ENCODE measurements around the gene PRKD2. TPM values are rescaled to one million over a fixed set of nuclear protein-coding genes. Genes with fewer than 3 reads are reported as not detected.

PRKD2 gene
- total and polyA plus RNA-seq, 2 of the 8 experiments (the other 6 are each of a cell fraction or from before 2014, with no cell fraction given), result 24.4 to 63.8 TPM

DNA sequence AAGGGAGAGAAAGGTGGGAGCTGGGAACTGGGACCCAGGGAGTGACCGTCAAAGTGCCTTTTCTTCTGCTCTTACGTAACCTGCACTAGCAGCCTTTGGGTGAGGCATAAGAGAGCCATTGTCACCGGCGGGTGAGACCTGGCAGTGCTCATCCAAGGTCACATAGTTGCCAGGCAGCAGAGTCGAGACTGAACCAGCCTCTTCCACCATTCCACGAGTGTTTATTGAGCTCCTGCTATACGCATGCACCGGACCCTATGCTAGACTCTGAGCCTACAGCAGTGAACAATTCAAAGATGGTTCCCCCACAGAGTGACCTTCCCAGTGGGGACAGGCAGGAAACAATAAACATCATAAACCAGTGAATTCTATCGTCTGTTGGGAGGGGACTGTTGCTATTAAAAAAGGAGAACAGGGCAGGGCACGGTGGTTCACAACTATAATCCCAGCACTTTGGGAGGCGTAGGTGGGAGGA is 47.9 kb upstream of the PRKD2 start:
- no peaks in the 10 kb centered on the region for H3K36me3 ChIP-seq (ENCODE audit: control insufficient read depth in 2 of 4, insufficient read depth in 4 of 4, low read length in 3 of 4)
- H3K79me1 ChIP-seq (ENCODE audit: low read depth, low read length), result no peaks in the 10 kb centered on the region
- no peaks in the 10 kb centered on the region for H3K27me3 ChIP-seq (replicated peaks in 1 of 4; ENCODE audit: control insufficient read depth in 3 of 4, extremely low read depth in 1 of 4, insufficient read depth in 3 of 4, low read length in 3 of 4)
- CTCF ChIA-PET (ENCODE audit: partially characterized antibody), result interaction anchor here (0.6 to 12.0 kb wide), 10 partner anchors 12 to 804 kb away, joined by 3 to 176 read pairs (median 4); partner anchors contain the start of gene PRKD2
- peaks cover 0 to 2% of the 10 kb centered on the region in 2 experiments for H4K20me1 ChIP-seq (replicated peaks in 1 of 2; ENCODE audit: control insufficient read depth in 1 of 2, insufficient read depth in 2 of 2, low read length in 2 of 2)
- no peak for FAIRE-seq
- H3K27ac ChIP-seq (ENCODE audit: low read depth, low read length), result no peak overlapping the region
- no peaks in the 10 kb centered on the region for H3K79me2 ChIP-seq (ENCODE audit: control insufficient read depth in 1 of 2, insufficient read depth in 2 of 2, low read length in 2 of 2)
- H2AFZ ChIP-seq (ENCODE audit: low read length), result no peak overlapping the region
- H2AK5ac ChIP-seq (ENCODE audit: low read depth, low read length), result no peak overlapping the region
- H2BK120ac ChIP-seq (replicated peaks; ENCODE audit: low read depth, low read length), result no peak overlapping the region
- H2BK5ac ChIP-seq (ENCODE audit: low read depth, low read length), result no peak overlapping the region
- no peak overlapping the region for H3K23ac ChIP-seq (ENCODE audit: insufficient read length)
- no peak overlapping the region for H4K5ac ChIP-seq (ENCODE audit: insufficient read length, low read depth, low read length)
- H2BK12ac ChIP-seq (ENCODE audit: low read depth, low read length), result no peak overlapping the region
- H3K18ac ChIP-seq (ENCODE audit: extremely low read depth, low read length), result no peak overlapping the region
- H4K91ac ChIP-seq (replicated peaks; ENCODE audit: insufficient read length, low read length), result no peak overlapping the region
- H3K56ac ChIP-seq (replicated peaks; ENCODE audit: insufficient read length, low read depth, low read length), result no peak overlapping the region
- H3K4me3 ChIP-seq (ENCODE audit: extremely low read depth in 1 of 4, insufficient read depth in 2 of 4, low read depth in 3 of 4, low read length in 4 of 4), result no peak overlapping the region
- H2BK20ac ChIP-seq (ENCODE audit: low read length), result no peak overlapping the region
- no peak overlapping the region for H3K4ac ChIP-seq (replicated peaks; ENCODE audit: insufficient read length, low read depth, low read length)
- H3K14ac ChIP-seq (ENCODE audit: insufficient read length), result no peak overlapping the region
- H4K8ac ChIP-seq (ENCODE audit: extremely low read depth, insufficient read depth, low read length), result no peak overlapping the region
- H3K4me2 ChIP-seq (ENCODE audit: insufficient read depth in 1 of 2, low read depth in 2 of 2, low read length in 2 of 2), result no peak overlapping the region
- no peaks in the 10 kb centered on the region for H3K23me2 ChIP-seq (ENCODE audit: low read depth, low read length)
- peaks cover 0 to under 1% (median 0%) of the 10 kb centered on the region in 4 experiments; a peak in 1 of 7 replicates for H3K4me1 ChIP-seq (replicated peaks in 1 of 4; ENCODE audit: control insufficient read depth in 3 of 4, insufficient read depth in 4 of 4, low read length in 3 of 4)
- no peak for DNase-seq (ENCODE audit: low read depth in 1 of 2, low spot score in 2 of 2)
- no peaks in the 10 kb centered on the region for H3K9me3 ChIP-seq (ENCODE audit: insufficient read depth in 2 of 2, low read depth in 1 of 2, low read length in 1 of 2)
- H2BK15ac ChIP-seq (ENCODE audit: low read length), result no peak overlapping the region
- POLR2A ChIA-PET (ENCODE audit: partially characterized antibody), result interaction anchor here (1.2 to 18.6 kb wide), 6 partner anchors 9 to 36 kb away, joined by 3 to 333 read pairs (median 4); partner anchors contain the start of gene SLC1A5
- no peak overlapping the region for H3K9ac ChIP-seq (replicated peaks in 1 of 4; ENCODE audit: extremely low read depth in 1 of 4, low read depth in 3 of 4, low read length in 3 of 4)
- 88% methylated on average over 11 of the region's 11 CpGs; no CpG with 5 or more reads in 1 of the 2 experiments for WGBS, 2 experiments (ENCODE audit: extremely low coverage in 1 of 2, insufficient coverage in 1 of 2, insufficient read length in 1 of 2, insufficient replicate concordance in 2 of 2, low coverage in 1 of 2, low lambda C conversion rate in 2 of 2, missing lambda C conversion rate in 1 of 2)
- TF ChIP-seq SP4 (IDR thresholded peaks at IDR 0.05; ENCODE audit: low read length) (no peak), RFX5 (IDR thresholded peaks at IDR 0.05; ENCODE audit: borderline replicate concordance, low read depth, low read length) (no peak), CBX8 (IDR thresholded peaks at IDR 0.05; ENCODE audit: borderline replicate concordance, low read depth, low read length) (no peak), CHD1 (IDR thresholded peaks at IDR 0.05; ENCODE audit: low read depth, low read length) (no peak), JUND (IDR thresholded peaks at IDR 0.05; ENCODE audit: low read length) (no peak), SAP30 (IDR thresholded peaks at IDR 0.05; ENCODE audit: insufficient read depth, insufficient replicate concordance, low read length) (no peak), TCF12 (IDR thresholded peaks at IDR 0.05; ENCODE audit: low read depth, low read length) (no peak), TEAD4 (IDR thresholded peaks at IDR 0.05; ENCODE audit: low read depth, low read length) (no peak), HDAC2 (IDR thresholded peaks at IDR 0.05; ENCODE audit: borderline replicate concordance in 1 of 2, low read depth in 2 of 2, low read length in 2 of 2) (no peak)
- TF ChIP-seq, protein P1, sequence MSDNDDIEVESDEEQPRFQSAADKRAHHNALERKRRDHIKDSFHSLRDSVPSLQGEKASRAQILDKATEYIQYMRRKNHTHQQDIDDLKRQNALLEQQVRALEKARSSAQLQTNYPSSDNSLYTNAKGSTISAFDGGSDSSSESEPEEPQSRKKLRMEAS (IDR thresholded peaks at IDR 0.05), result no peak
- TF ChIP-seq, protein P2, sequence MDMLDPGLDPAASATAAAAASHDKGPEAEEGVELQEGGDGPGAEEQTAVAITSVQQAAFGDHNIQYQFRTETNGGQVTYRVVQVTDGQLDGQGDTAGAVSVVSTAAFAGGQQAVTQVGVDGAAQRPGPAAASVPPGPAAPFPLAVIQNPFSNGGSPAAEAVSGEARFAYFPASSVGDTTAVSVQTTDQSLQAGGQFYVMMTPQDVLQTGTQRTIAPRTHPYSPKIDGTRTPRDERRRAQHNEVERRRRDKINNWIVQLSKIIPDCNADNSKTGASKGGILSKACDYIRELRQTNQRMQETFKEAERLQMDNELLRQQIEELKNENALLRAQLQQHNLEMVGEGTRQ (IDR thresholded peaks at IDR 0.05; ENCODE audit: low read length), result no peak
- TF ChIP-seq, protein P3, sequence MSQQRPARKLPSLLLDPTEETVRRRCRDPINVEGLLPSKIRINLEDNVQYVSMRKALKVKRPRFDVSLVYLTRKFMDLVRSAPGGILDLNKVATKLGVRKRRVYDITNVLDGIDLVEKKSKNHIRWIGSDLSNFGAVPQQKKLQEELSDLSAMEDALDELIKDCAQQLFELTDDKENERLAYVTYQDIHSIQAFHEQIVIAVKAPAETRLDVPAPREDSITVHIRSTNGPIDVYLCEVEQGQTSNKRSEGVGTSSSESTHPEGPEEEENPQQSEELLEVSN (IDR thresholded peaks at IDR 0.05), result no peak

Data from H1 (cell line).